ES-I3 (cell line): ENCODE data around the gene NPTN.
"Not testable (repeated sequence)": the region's sequence is repeated elsewhere in the genome, so short reads cannot be mapped to it uniquely, and the experiment has no call there.

ENCODE experiments used
- H3K36me3 ChIP-seq: 2 replicates; pipeline ENCODE4 v1.6.1; 2013; ENCODE audit warnings: mild to moderate bottlenecking, low read length, control low read depth, moderate library complexity; ENCODE audit not compliant: insufficient read depth
- H3K4me1 ChIP-seq: 2 replicates; pipeline ENCODE4 v1.6.1; 2013; ENCODE audit warnings: mild to moderate bottlenecking, control low read depth, low read length; ENCODE audit not compliant: insufficient read depth
- H3K9ac ChIP-seq: 2 replicates; pipeline ENCODE4 v1.6.1; 2013; ENCODE audit warnings: low read depth, mild to moderate bottlenecking, low read length, moderate library complexity
- H3K9me3 ChIP-seq: 2 replicates; pipeline ENCODE4 v1.6.1; 2013; ENCODE audit warnings: mild to moderate bottlenecking, low read length, moderate library complexity; ENCODE audit not compliant: control insufficient read depth, insufficient read depth

The NPTN gene

DNA sequence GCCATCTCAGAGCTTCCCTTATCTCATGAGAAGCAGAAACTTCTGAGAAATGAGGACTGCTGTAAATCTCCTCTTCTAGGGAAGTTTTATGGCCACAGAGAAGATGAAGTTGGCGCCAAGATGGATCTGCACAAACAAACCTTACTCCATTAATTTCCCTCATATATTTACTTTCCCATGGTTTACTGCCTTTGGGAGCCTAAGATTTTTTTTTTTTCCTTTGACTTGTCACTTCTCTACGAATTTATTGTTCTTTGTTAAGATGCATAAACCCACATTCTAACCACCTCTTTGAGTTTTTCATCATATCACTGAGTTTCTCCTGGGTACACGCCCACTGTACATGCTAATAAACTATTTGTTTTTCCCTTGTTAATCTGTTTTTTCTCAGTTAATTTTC, 21.5 kb upstream of the NPTN start:
- no peak overlapping the region for H3K9ac ChIP-seq
- no peaks in the 10 kb centered on the region for H3K4me1 ChIP-seq
- no peaks in the 10 kb centered on the region for H3K36me3 ChIP-seq
- H3K9me3 ChIP-seq: no peaks in the 10 kb centered on the region

DNA sequence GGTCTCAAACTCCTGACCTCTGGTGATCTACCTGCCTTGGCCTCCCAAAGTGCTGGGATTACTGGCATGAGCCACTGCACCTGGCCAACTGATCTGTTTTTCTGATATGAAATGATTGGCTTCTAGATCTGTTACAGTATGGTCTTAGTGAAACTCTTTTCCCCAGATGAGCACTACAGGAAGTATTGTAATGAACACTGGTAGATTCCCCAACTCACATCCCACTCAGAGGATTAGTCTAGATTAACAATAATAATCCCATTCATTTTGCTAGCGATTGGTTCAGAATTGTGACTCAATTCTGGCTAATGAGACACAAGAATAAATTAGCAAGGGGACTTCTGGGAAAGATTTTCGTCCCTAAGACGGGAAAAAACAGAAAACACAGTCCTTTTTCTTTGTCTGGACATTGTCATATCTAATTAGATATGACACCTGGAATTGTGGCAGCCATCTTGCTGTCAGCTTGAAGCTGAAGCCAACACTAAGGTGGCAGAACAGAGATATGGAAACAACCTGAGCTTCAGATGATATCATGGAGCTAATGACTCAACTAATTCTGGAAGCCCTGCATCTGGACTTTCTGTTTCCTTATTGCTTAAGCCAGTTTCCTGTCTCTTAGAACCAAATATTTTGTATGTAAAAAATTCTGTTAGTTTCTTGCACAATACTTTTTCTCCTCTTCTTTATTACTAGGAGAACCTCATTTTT, 17.4 kb upstream of the NPTN start:
- Histone ChIP-seq H3K9me3 (no peaks in the 10 kb centered on the region), H3K4me1 (peaks cover 9% of the 10 kb centered on the region; the same call in 1 of the 2 replicates), H3K36me3 (no peaks in the 10 kb centered on the region), H3K9ac (no peak overlapping the region)

DNA sequence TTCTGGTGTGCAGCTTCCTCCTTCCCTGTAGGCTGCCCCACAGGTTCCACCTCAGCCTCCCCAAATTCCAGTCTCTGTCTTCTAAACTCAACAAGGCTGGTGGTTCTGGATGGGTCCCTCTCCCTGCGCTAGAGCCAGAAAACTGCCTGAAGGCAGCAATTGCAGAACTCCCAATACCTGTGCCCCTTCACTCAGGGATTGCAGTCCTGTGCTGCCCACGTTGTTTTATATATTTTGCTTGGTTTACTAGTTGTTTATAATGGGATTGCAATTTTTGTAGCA, 14.8 kb upstream of the NPTN start:
- Histone ChIP-seq H3K9me3 (no peaks in the 10 kb centered on the region), H3K4me1 (peaks cover 9% of the 10 kb centered on the region; the same call in 1 of the 2 replicates), H3K9ac (no peak overlapping the region), H3K36me3 (no peaks in the 10 kb centered on the region)

DNA sequence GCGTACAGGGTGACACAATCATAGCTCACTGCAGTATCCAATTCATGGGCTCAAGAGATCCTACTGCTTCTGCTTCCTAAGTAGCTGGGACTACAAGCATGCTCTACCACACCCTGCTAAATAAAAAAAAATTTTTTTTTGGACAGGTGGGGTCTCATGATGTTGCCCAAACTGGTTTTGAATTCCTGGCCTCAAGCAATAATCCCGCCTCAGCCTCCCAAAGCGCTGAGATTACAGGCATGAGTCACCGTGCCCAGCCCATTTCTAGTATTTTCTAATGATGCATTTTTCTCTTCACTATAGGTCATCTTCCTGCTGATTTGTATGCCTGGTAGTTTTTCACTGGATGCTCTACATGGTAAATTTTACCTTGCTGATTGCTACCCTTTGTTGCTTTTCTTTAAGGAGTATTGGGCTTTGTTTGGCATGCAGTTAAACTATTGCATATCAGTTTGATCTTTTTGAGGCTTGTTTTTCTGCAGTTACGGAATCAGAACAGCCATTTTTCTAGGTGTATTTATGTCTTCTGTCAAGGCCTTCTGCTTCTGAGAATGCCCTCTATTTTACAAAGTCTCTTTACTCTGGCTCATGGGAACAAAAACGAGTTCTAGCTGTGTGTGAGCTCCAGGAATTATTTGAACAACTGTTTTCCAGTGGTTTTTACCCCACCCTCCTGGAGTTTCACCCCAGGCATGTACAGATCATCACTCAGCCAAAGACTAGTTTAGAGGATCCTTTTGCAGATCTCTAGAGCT, 14.2 kb upstream of the NPTN start:
- peaks cover 9% of the 10 kb centered on the region; the same call in 1 of the 2 replicates for H3K4me1 ChIP-seq
- H3K9ac ChIP-seq: no peak overlapping the region
- H3K36me3 ChIP-seq: no peaks in the 10 kb centered on the region
- no peaks in the 10 kb centered on the region for H3K9me3 ChIP-seq

DNA sequence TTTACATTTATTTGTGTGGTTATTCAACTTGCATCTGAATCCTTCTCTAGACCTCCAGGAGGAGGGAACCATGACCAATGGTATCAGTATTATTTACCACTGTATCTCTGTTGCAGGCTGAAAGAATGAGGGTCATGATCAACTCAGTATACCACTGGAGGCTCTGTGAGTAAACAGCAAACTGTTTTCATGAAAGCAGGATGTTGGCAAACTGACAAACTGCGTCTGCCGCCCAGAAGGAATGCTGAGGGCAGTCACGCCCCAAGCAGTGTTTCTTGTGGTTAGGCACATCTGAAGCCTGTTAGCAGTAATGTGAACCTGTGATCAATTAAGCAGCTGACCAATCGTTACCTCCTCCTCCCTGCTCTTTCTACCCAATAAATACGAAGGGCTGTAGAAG, 6.3 kb upstream of the NPTN start:
- H3K9ac ChIP-seq, H3K36me3 ChIP-seq, H3K9me3 ChIP-seq, H3K4me1 ChIP-seq: not testable (repeated sequence)

DNA sequence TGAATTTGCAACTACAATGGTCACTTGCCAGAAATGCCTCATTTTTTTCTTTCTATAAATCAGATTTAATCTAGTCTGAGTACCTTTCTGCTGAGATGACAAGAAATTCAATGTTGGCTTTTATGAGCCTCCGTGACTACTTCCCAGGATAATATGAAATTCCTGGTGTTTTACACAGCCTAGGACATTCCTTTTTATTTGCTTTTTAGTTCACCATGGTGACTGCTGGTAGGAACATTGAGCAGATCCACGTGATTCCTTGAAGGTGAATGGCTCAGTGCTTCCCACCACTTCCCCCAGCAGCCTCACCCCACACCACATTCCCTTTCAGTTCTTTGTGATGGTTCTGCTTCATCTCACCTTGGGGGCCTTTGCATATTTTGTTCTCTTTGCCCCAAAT, 4.3 kb upstream of the NPTN start:
- H3K4me1 ChIP-seq: peaks cover 5% of the 10 kb centered on the region; the same call in 1 of the 2 replicates
- H3K9ac ChIP-seq: no peak overlapping the region
- no peaks in the 10 kb centered on the region for H3K36me3 ChIP-seq
- peaks cover 4% of the 10 kb centered on the region; the same call in 1 of the 2 replicates for H3K9me3 ChIP-seq

DNA sequence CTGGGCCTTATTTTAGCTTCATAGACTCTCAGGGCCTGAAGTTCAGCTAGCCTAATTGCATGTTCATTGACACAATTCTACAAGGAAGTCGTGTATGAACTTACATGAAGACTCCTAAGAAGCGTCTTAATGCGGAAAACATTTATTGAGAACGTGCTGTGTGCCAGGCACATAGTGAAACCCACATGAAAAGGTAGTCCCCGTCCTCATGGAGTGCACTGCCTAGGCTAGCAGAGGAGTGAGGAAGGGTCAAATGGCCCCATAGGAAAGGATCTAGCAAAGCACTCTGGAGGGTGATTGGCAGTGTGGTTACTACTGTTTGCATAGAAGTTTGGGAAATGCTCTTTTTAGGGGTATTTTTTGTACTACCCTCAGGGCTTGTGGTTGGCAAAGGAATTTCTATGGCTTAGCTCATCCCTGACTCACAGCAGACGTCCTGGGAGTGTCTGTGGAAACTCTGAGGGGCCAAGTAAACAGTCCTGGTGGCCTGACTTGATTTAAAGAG, 854 bp upstream of the NPTN start:
- no peaks in the 10 kb centered on the region for H3K36me3 ChIP-seq
- H3K9ac ChIP-seq: peak overlapping the region; percentile 57
- peaks cover 25% of the 10 kb centered on the region for H3K4me1 ChIP-seq
- H3K9me3 ChIP-seq: no peaks in the 10 kb centered on the region

DNA sequence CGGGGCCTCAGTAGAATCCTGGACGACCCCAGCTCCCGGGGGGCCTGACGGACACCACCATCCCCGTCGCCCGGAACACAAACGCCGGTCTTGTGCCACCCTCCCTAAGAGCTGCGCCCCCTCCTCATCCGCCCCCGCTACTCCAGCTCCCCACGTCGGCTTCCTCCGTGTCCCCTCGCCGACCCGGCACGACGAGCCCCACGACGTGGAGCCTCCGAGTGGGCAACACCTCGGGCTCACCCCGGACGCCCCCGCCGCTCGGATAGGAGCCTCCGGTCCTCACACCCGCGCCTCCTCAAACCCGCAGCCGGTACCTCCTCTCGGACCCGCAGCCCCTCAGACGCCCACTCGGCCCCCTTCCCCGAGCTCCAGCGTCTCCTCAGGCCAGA, 525 bp downstream of the NPTN start:
- no peaks in the 10 kb centered on the region for H3K9me3 ChIP-seq
- no peaks in the 10 kb centered on the region for H3K36me3 ChIP-seq
- H3K4me1 ChIP-seq: peaks cover 26% of the 10 kb centered on the region
- H3K9ac ChIP-seq: peak overlapping the region; percentile 78

DNA sequence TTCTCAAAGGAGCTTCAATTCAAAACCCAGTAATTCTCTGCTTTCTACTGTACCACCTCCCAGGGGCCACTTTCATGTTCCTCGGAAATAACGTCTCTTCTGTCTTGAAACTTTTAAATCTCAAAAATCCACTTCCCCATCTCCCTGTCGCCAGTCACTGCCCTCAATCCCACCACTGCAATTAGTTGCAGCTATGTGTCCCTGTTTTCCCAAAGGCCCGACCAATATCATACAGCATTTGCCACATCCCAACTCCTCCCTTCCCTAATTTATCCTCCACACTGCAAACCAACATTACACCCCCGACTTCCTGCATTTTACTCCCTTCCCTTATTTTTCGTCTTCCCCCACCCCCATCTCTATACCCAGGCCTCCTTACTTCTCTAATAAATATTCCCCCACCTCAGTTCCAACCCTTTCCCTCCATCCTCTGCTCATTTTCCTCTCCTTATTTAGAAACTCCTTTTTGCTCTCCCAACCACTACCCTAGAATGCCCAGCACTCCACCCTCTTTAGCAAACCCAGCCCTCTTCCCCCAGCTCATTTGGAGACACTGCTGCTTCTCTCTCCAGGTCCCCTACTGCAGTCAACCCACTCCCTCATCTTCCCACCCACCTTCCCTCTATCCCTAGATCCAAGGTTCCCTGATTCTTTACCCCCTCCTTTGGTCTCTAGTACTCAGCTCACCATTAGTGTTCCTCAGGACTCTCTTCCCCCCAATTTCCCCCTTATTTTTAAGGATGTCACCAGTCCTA, 1.1 kb downstream of the NPTN start:
- Histone ChIP-seq H3K9me3 (no peaks in the 10 kb centered on the region), H3K36me3 (no peaks in the 10 kb centered on the region), H3K9ac (peak overlapping the region; percentile 78), H3K4me1 (peaks cover 23% of the 10 kb centered on the region)

DNA sequence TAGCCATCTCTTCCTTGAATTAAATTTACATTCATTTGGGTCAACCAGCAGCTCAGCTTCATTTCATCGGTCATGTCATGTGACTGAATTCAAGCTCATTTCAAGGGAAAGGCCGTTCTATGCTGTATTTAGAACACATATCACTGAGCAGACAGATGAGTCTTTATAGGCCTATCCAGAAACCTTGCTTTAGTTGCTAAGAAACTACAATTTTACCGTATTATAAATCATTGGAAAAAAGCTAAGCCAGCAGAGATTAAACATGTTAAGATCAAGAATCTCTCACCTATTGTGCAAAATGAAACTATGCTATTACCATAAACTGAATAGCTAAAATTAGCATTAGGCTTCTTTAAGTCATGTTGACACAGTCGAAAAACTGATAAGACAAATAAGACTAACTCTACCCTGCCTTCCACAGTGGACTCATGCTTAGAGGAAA, 2.2 kb downstream of the NPTN start:
- no peaks in the 10 kb centered on the region for H3K9me3 ChIP-seq
- H3K36me3 ChIP-seq: no peaks in the 10 kb centered on the region
- H3K4me1 ChIP-seq: peaks cover 23% of the 10 kb centered on the region
- peak overlapping the region; percentile 7; the same call in 1 of the 2 replicates for H3K9ac ChIP-seq

DNA sequence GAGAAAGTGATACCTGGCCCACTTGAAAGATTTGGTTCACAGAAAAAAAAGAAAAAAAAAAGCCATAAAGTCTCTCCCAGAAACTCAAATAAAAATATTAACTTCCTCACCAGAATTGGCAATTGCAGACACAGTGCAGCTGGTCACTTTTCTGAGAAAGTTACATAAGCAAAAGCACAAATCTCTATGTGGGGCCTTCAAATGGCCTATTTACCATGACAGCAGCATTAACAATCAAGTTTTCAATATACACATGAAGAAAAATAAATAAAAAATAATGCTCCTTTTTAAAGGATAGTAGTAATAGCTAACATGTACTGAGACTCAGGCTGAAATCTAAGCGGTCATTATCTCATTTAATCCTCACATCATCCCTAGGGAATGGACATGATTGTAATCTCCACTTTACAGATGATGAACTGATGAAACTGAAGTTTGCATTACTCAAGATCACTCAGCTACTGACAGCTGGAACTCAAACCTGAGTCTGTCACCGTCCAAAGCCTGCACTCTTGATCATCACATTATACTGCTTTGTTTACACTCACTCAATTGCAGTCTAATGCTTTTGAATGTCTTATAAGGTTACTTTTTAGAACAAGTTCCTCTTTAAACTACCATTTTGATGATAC, 3.3 kb downstream of the NPTN start:
- Histone ChIP-seq H3K4me1 (peaks cover 23% of the 10 kb centered on the region), H3K9me3 (no peaks in the 10 kb centered on the region), H3K9ac (no peak overlapping the region), H3K36me3 (no peaks in the 10 kb centered on the region)

DNA sequence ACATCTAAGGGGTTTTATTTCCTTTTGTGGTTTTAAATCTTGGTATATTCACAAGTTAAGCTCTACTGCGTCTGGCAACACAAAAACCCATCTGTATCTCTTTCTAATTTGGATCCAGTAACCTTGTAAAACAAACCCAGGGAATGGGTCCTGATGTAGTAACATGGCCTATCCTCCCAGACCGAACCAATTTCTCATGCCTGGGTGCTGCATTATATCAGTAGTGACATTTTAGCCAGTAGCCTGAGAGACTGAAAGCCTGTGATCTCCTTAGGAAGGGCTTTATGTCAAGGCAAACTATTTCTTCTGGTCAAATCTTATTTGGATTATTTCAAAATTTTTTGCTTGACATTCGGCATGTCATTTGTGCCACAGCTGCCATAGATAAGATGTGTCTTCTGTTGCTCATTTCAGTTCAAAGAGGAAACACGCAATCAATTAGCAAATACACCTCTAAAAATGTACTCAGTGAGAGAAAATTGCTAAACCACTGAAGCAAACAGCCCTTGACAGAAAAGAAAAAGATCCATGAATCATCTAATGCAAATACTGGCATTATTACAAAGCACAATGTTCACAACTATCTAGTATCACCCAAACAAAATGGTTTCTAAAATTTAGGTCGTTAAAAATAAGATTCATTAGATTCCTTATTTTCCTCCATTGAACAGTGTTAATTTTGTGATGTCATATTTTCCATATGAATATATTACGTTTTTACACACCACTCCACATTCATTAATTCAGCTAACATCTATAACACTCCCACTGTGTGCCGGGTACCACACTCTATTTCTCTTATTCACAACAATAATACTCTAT, 4.0 kb downstream of the NPTN start:
- Histone ChIP-seq H3K9me3 (no peaks in the 10 kb centered on the region), H3K4me1 (peaks cover 23% of the 10 kb centered on the region), H3K36me3 (no peaks in the 10 kb centered on the region), H3K9ac (no peak overlapping the region)

DNA sequence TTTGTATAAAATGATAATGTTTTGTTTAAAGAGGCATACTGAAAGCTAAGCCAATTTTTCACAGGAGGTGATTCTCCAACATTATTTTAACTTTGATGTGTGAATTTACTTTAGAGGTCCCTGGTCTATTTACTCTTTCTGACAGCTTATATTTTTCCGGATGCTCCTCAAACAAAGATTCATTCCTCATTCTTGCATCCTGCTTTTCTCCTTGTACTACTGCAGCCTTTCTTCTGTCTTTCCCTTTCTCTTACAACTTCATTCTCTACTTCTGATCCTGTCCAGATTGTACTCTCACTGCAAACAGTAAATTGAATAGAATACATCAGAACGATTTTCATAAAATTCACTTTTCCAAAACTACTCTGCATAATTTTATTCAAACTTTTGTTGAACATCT, 5.1 kb downstream of the NPTN start:
- no peaks in the 10 kb centered on the region for H3K9me3 ChIP-seq
- no peaks in the 10 kb centered on the region for H3K36me3 ChIP-seq
- peaks cover 29% of the 10 kb centered on the region for H3K4me1 ChIP-seq
- no peak overlapping the region for H3K9ac ChIP-seq
